DMS 273 treated with DMSO at 0.1 percent for 48 hours (cell line): ENCODE data around the gene GRAMD2B.
"Not testable (repeated sequence)": the region's sequence is repeated elsewhere in the genome, so short reads cannot be mapped to it uniquely, and the experiment has no call there.

Experiments
- DNase-seq: peaks from one replicate; lab custom pipeline; 2025; lab: John Stamatoyannopoulos, UW

GRAMD2B gene

GRCh38 chr5:126410623-126411022 is 12.6 kb upstream of the GRAMD2B start:
- DNase-seq, result no peak

- no peak for DNase-seq
Measured at GRCh38 chr5:126413856-126414255, 9.4 kb upstream of the GRAMD2B start.

GRCh38 chr5:126414874-126415502 is 8.2 kb upstream of the GRAMD2B start:
- no peak for DNase-seq

GRCh38 chr5:126415789-126416188 is 7.4 kb upstream of the GRAMD2B start:
- no peak for DNase-seq

- DNase-seq, result no peak
Measured at GRCh38 chr5:126416266-126416925, 6.8 kb upstream of the GRAMD2B start.

- DNase-seq, result no peak
Measured at GRCh38 chr5:126417178-126417577, 6.0 kb upstream of the GRAMD2B start.

GRCh38 chr5:126419102-126419501 is 4.1 kb upstream of the GRAMD2B start:
- no peak for DNase-seq

- no peak for DNase-seq
Measured at GRCh38 chr5:126428421-126428820, 5.2 kb downstream of the GRAMD2B start.

- DNase-seq, result no peak
Measured at GRCh38 chr5:126430631-126431030, 7.4 kb downstream of the GRAMD2B start.

GRCh38 chr5:126433701-126434100 is 10.5 kb downstream of the GRAMD2B start:
- DNase-seq, result no peak

- no peak for DNase-seq
Measured at GRCh38 chr5:126435261-126435660, 12.1 kb downstream of the GRAMD2B start.

GRCh38 chr5:126435714-126436113 is 12.5 kb downstream of the GRAMD2B start:
- DNase-seq, result no peak

- DNase-seq, result no peak
Measured at GRCh38 chr5:126437721-126438120, 14.5 kb downstream of the GRAMD2B start.

- DNase-seq, result no peak
Measured at GRCh38 chr5:126438267-126438666, 15.1 kb downstream of the GRAMD2B start.

GRCh38 chr5:126438868-126439267 is 15.7 kb downstream of the GRAMD2B start:
- DNase-seq, result no peak

- DNase-seq, result not testable (repeated sequence)
Measured at GRCh38 chr5:126439724-126440123, 16.5 kb downstream of the GRAMD2B start.

GRCh38 chr5:126441230-126441629 is 18.0 kb downstream of the GRAMD2B start:
- no peak for DNase-seq

GRCh38 chr5:126443374-126443851 is 20.2 kb downstream of the GRAMD2B start:
- DNase-seq, result no peak

GRCh38 chr5:126444137-126444536 is 20.9 kb downstream of the GRAMD2B start:
- no peak for DNase-seq

GRCh38 chr5:126445502-126446174 is 22.4 kb downstream of the GRAMD2B start:
- DNase-seq, result no peak

GRCh38 chr5:126446498-126447224 is 23.5 kb downstream of the GRAMD2B start:
- DNase-seq, result no peak

GRCh38 chr5:126448720-126449119 is 25.5 kb downstream of the GRAMD2B start:
- DNase-seq, result no peak
